DND-41 (cell line): ENCODE data around the gene HACD4.
A peak's percentile ranks its signal among the peaks of the same experiment; 100 is the strongest.

Source experiments
- ATAC-seq: fragments of 200-7000 bp; cut with Tn5 transposase; 3 replicates; pipeline ENCODE4 v1.9.1; 2021; ENCODE audit warnings: low read depth; ENCODE audit not compliant: insufficient read depth
- DNase-seq: peaks from one replicate; pipeline ENCODE4 v3.0.0-alpha.2; 2020
- H2AFZ ChIP-seq: 2 replicates; pipeline ENCODE4 v1.6.0; 2012; ENCODE audit warnings: low read depth, low read length
- H3K27ac ChIP-seq: 2 replicates; pipeline ENCODE4 v1.5.1; 2012; ENCODE audit warnings: low read length, inconsistent platforms
- H3K27me3 ChIP-seq: fragments of 200-600 bp; sonication (generic); 2 replicates; pipeline ENCODE4 v1.6.0; 2012; ENCODE audit warnings: low read length, mild to moderate bottlenecking, inconsistent platforms; ENCODE audit not compliant: insufficient read depth, poor library complexity
- H3K36me3 ChIP-seq: 2 replicates; pipeline ENCODE4 v1.5.1; 2012; ENCODE audit warnings: low read length, inconsistent platforms; ENCODE audit not compliant: insufficient read depth
- H3K4me1 ChIP-seq: 2 replicates; pipeline ENCODE4 v1.5.1; 2012; ENCODE audit warnings: mild to moderate bottlenecking, low read length; ENCODE audit not compliant: insufficient read depth
- H3K4me2 ChIP-seq: 2 replicates; pipeline ENCODE4 v1.6.0; 2012; ENCODE audit warnings: mild to moderate bottlenecking, moderate library complexity, low read length, inconsistent platforms; ENCODE audit not compliant: insufficient read depth
- H3K4me3 ChIP-seq, 2 experiments: fragments of 200-600 bp in 1 of 2; shearing (Covaris generic) in 1 of 2; 2 replicates each; pipeline ENCODE4 v1.5.1; 2012 to 2016; ENCODE audit warnings: inconsistent platforms in 2 of 2, low read length in 2 of 2, mild to moderate bottlenecking in 2 of 2, low read depth in 1 of 2, moderate library complexity in 1 of 2
- H3K79me2 ChIP-seq: 2 replicates; pipeline ENCODE4 v1.6.0; 2012; ENCODE audit warnings: low read length, inconsistent platforms; ENCODE audit not compliant: insufficient read depth
- H3K9ac ChIP-seq: 2 replicates; pipeline ENCODE4 v1.6.0; 2012; ENCODE audit warnings: low read depth, mild to moderate bottlenecking, inconsistent platforms, low read length, moderate library complexity
- H3K9me3 ChIP-seq: 2 replicates; pipeline ENCODE4 v1.5.1; 2012; ENCODE audit warnings: low read length, moderate library complexity, mild to moderate bottlenecking, inconsistent platforms; ENCODE audit not compliant: insufficient read depth, severe bottlenecking
- H4K20me1 ChIP-seq: 2 replicates; pipeline ENCODE4 v1.6.0; 2012; ENCODE audit warnings: low read length; ENCODE audit not compliant: insufficient read depth
- CTCF ChIP-seq: IDR thresholded peaks from 2 replicates; pipeline ENCODE4 v1.5.1; 2012; ENCODE audit warnings: borderline replicate concordance, low read length, moderate library complexity, mild to moderate bottlenecking; ENCODE audit not compliant: poor library complexity, severe bottlenecking; ENCODE audit errors: extremely low read depth
- EZH2 ChIP-seq: IDR thresholded peaks from 3 replicates; pipeline ENCODE4 v1.6.1; 2012; ENCODE audit warnings: borderline replicate concordance, low read depth, mild to moderate bottlenecking, moderate library complexity, low read length, inconsistent platforms; ENCODE audit not compliant: severe bottlenecking

The HACD4 gene

GRCh38 chr9:21060919-21061561 is 29.6 kb upstream of the HACD4 start:
- peak overlapping the region; percentile 7 for H3K4me2 ChIP-seq
- peak; percentile 94 for ATAC-seq
- TF ChIP-seq CTCF (peak; percentile 52), EZH2 (no peak)

GRCh38 chr9:21056931-21057330 is 25.5 kb upstream of the HACD4 start:
- Histone ChIP-seq H3K27me3 (no peaks in the 10 kb centered on the region), H3K79me2 (no peaks in the 10 kb centered on the region), H3K9ac (no peak overlapping the region), H3K27ac (no peak overlapping the region), H3K4me2 (no peak overlapping the region), H3K9me3 (no peaks in the 10 kb centered on the region), H3K4me1 (peaks cover 29% of the 10 kb centered on the region), H3K4me3 (no peak overlapping the region), H2AFZ (no peak overlapping the region), H3K36me3 (no peaks in the 10 kb centered on the region), H4K20me1 (no peaks in the 10 kb centered on the region)
- ATAC-seq, result no peak
- DNase-seq, result no peak
- TF ChIP-seq EZH2 (no peak), CTCF (no peak)

More at GRCh38 chr9:21060919-21061561, 29.6 kb upstream of the HACD4 start:
- DNase-seq, result peak; percentile 68
- Histone ChIP-seq H3K9me3 (no peaks in the 10 kb centered on the region), H3K4me3 (no peak overlapping the region), H3K4me1 (peaks cover 34% of the 10 kb centered on the region), H2AFZ (peak overlapping the region; percentile 44), H3K79me2 (no peaks in the 10 kb centered on the region), H3K36me3 (no peaks in the 10 kb centered on the region), H3K27me3 (no peaks in the 10 kb centered on the region), H3K9ac (peak overlapping the region; percentile 17), H4K20me1 (no peaks in the 10 kb centered on the region), H3K27ac (peak overlapping the region; percentile 68)

DNA sequence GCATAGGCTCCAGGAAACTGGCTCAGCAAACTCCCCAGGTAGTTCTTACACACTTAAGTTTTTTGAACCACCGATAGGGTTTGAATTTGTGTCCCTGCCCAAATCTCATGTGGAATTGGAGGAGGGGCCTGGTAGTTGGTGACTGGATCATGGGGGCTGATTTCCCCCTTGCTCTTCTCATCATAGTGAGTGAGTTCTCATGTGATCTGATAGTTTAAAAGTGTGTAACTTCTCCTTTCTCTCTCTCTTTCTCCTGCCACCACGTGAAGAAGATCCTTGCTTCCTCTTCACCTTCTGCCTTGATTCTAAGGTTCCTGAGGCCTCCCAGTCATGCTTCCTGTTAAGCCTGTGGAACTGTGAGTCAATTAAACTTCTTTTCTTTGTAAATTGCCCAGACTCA is 22.4 kb upstream of the HACD4 start:
- no peak for ATAC-seq
- TF ChIP-seq CTCF (no peak), EZH2 (no peak)
- no peak overlapping the region for H3K4me2 ChIP-seq
- H3K27ac ChIP-seq, result no peak overlapping the region
- H4K20me1 ChIP-seq, result no peaks in the 10 kb centered on the region
- H3K9ac ChIP-seq, result no peak overlapping the region
- no peaks in the 10 kb centered on the region for H3K27me3 ChIP-seq
- H3K36me3 ChIP-seq, result no peaks in the 10 kb centered on the region
- no peaks in the 10 kb centered on the region for H3K9me3 ChIP-seq
- no peak for DNase-seq
- H3K4me1 ChIP-seq, result no peaks in the 10 kb centered on the region; the same call in 1 of the 2 replicates
- H3K4me3 ChIP-seq, result no peak overlapping the region
- H3K79me2 ChIP-seq, result no peaks in the 10 kb centered on the region
- no peak overlapping the region for H2AFZ ChIP-seq
